ENCODE measurements around the gene NEO1.
A peak's percentile ranks its signal among the peaks of the same experiment; 100 is the strongest.

Gene NEO1

GRCh38 chr15:73331991-73332925 is 280.0 kb downstream of the NEO1 start:
- no peak for DNase-seq

DNA sequence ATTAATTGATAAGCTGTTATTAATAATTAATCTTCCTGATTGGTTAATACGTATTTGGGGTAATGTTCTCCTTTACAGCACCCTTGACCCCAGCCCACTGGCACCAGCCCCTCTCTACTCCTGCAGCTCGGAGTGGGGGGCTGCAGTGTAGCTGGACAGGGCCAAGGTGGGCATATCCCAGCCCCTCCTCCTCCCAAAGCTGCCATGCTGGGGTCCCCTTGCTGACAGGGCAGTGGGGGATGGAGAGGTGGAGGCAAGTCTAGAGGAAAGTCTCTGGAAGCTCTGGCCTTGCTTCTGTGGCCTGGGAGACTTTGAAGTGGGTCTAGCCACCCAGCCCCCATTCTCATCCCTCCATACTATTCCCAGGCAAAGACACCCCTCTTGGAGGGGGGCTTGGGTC is 280.7 kb downstream of the NEO1 start:
- no peak for DNase-seq

GRCh38 chr15:73334086-73334485 is 281.8 kb downstream of the NEO1 start:
- DNase-seq, result no peak

- DNase-seq, result no peak
These were observed 282.8 kb downstream of the NEO1 start for GRCh38 chr15:73335026-73335425.

DNA sequence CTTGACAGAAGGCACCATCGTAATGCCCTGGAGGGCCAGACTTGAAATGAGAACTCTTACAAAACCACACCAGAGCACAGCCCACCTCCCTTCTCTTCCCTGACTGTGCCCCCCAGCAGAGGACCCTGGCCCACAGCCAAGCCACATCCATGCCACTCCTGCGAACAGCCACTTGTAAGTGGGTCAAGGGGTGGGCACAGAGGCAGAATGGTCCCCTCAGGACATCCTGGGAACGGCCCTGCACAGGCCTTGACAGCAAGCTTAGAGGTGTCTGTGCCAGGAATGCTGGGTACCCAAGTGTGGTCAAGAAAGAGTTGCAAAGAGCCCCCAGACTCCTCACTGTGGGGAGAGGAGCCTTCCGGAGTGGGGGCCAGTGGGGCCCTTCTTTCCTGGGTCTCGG is 283.2 kb downstream of the NEO1 start:
- DNase-seq, result no peak

- no peak for DNase-seq
These were observed 284.5 kb downstream of the NEO1 start for GRCh38 chr15:73336756-73337155.

GRCh38 chr15:73337187-73337586 is 284.9 kb downstream of the NEO1 start:
- no peak for DNase-seq

DNA sequence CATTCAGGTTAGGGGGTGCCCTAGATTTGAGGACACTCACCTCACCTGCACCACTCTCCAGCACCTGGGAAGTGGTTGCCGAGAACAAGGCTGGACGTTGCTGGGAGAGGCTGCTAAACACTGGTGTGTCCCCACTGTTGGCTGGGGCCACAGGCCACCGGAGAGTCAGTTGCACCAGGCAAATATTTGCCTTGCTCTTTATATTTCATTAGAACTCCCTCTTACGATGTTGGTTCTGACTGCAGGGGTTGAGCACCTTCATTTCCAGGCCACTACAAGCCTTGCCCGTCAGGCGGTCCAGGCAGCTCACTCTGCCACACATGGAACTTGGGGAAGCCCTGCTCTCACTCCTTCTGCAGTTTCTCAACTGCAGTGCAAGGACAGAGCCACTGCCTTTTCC is 285.8 kb downstream of the NEO1 start:
- DNase-seq, result no peak

DNA sequence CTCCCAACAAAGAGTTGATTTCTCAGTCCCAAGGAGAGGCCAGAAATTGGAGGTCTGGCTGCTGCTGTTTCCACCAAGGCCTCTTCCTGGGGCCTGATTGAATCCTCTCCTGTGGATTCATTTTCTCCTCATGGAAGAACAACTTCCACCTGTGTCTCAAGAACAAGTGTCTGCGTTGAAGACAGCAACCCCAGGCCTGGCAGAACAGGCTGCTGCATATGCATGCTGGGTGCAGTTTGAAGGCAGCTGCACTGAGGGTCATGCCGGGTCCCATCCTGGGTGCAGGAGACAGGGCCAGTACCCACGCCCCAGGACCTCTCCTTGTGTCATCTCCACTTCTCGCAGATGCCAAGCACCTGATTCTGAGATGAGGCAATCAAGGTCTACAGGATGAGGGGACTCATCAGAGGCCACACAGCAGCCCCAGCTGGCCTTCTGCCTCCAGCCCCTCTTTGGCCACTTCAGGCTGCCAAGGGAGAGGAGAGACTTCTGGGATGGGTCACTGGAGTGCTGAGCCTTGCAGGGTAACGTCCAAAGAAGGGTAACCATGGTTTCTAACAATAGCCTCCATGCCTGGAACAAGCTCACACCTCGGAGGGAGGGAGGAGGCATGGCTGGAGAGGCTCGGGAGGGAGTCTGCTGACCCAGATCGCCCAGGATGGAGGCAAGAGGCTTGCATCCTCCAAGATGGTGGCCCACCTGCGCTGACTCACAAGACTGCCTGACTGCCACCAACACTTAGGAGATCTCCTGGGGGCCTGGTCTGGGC is 286.5 kb downstream of the NEO1 start:
- DNase-seq, result no peak

DNA sequence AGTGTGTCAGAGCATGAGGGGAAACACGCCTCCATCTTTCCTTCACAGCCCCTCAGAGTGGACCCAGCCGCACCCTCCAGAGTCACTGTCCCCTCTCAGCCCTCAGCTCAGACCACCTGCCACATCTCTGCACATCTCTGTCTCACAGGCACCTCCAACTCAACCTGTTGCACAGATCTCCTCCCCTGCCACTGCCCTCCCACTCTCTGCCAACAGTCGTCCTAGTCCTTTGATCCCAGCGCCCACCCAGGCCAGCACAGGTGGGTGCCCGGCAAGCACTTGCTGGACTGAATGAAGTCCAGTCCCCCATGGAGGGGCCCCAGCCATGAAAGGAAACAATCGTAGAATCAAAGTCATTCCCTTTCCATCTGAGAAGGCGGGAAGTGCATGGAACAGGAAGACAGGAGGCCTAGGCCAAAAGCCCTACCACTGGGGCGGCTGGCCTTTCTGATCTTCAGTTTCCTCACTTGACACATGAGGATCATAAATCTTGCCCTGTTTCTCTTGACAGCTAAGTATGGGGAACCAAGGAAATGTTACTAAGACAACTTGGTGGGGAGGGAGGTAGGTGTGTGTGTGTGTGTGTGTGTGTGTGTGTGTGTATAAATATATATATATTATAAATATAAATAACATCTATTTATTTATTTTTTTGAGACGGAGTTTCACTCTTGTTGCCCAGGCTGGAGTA is 288.4 kb downstream of the NEO1 start:
- DNase-seq, result no peak

- DNase-seq, result no peak
These were observed 289.8 kb downstream of the NEO1 start for GRCh38 chr15:73341886-73342600.

DNA sequence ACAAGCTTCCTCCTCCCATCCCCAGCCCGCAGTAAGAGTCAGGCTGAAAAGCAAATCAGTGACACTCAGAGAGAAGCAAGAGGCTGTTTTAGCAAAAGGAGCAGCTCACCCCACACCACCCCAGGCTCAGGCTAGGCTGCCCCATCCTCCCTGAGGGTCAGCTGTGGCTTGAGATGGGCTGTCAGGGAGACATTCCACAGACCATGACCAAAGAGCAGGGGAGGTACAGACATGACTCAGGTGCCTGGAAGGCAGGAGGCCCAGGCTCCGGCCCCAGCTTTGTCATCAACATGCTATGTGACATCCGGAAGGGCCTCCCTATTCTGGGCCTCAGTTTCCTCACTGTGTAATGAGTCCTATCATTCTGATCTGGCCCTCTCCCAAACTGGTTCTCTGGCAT is 291.8 kb downstream of the NEO1 start:
- DNase-seq, result peak; percentile 70

- DNase-seq, result no peak
These were observed 293.4 kb downstream of the NEO1 start for GRCh38 chr15:73345658-73346057.

GRCh38 chr15:73346735-73347312 is 294.6 kb downstream of the NEO1 start:
- peak; percentile 30 for DNase-seq

- no peak for DNase-seq
These were observed 296.9 kb downstream of the NEO1 start for GRCh38 chr15:73349191-73349590.

- DNase-seq, result peak; percentile 13
These were observed 299.8 kb downstream of the NEO1 start for GRCh38 chr15:73352082-73352481.

GRCh38 chr15:73353734-73354133 is 301.5 kb downstream of the NEO1 start:
- no peak for DNase-seq

DNA sequence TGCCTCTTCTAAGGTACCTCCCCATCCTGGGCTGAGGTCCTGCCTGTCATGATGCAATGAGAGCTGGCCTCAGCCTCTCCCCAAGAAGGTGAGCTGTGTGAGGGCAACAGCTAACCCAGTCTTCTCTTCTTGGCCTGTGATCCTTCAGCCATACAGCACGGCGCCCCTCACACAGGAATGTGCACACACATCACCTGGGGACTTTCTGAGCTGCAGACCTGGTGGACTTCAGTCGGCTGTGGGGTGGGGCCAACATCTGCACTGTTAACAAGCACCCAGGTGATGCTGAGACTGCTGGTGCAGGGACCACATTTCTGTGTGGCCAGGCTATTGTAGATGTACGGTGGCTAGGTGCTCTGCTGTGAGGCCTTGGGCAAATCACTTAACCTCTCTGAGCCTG is 302.0 kb downstream of the NEO1 start:
- DNase-seq, result no peak

Data from EL (cell line).